ENCODE data around the gene ZNF385D. TPM values are rescaled to one million over a fixed set of nuclear protein-coding genes. Genes with fewer than 3 reads are reported as not detected.

ZNF385D gene
- polyA plus RNA-seq, 1 of the 3 experiments (the other 2 are of a cell fraction): 1.8 TPM

DNA sequence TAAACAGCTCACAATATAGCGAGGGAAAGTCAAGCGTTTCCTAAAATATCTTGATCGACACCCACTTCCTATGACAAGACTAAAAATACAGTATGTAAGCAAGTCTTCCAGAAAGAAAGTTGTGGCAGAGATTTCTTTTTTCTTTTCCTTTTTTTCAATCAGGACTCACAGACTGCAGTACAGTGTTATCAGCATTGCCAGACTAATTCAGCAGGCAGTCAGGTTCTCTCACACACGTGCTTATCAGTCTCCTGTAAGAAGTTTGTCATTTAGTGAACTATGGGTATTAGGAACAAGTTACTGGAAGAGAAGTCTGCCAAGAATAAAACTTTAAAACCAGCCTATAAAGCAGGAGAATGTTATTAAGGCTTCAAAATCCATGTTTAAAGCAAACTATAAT, 32.8 kb upstream of the ZNF385D start (continued):
- TF ChIP-seq FOSL2 (IDR thresholded peaks at IDR 0.05; ENCODE audit: borderline replicate concordance, low read depth) (no peak), RAD21 (IDR thresholded peaks at IDR 0.05; ENCODE audit: low read length) (no peak), MEF2A (IDR thresholded peaks at IDR 0.05; ENCODE audit: borderline replicate concordance, low read depth) (no peak), FOXJ3 (CRISPR knock-in tag; IDR thresholded peaks at IDR 0.05) (no peak), POLR2AphosphoS5 (IDR thresholded peaks at IDR 0.05; ENCODE audit: low read depth, low read length) (no peak)
- TF ChIP-seq, protein P1, sequence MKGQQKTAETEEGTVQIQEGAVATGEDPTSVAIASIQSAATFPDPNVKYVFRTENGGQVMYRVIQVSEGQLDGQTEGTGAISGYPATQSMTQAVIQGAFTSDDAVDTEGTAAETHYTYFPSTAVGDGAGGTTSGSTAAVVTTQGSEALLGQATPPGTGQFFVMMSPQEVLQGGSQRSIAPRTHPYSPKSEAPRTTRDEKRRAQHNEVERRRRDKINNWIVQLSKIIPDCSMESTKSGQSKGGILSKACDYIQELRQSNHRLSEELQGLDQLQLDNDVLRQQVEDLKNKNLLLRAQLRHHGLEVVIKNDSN (IDR thresholded peaks at IDR 0.05; ENCODE audit: borderline replicate concordance, low read depth): no peak

DNA sequence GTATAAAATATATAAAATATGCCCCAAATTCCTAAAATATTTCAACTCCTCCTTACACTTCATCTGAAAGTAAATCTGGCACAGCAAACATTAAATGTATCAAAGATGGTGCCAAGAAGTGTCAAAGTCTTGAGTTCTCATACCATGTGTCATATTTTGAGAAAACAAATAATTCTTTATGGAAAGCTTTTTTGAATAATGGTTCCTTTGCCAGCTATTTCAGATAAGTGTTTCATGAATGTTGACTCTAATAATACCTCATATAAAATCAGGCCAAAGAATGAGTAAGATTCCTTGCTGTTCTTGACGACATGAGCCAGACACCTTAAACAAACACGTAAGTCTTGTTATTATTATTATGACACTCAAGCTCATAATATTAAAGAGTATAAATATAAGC, 30.3 kb upstream of the ZNF385D start:
- no peak for DNase-seq
- Histone ChIP-seq H3K4me1 (ENCODE audit: control insufficient read depth in 1 of 2, insufficient read depth in 2 of 2, low read depth in 1 of 2, low read length in 1 of 2) (no peaks in the 10 kb centered on the region; a peak in 2 of 4 replicates), H3K36me3 (replicated peaks in 1 of 2; ENCODE audit: control insufficient read depth in 1 of 2, insufficient read depth in 2 of 2, low read length in 1 of 2) (no peaks in the 10 kb centered on the region), H3K4me3 (ENCODE audit: low read depth in 2 of 2, low read length in 1 of 2) (no peak overlapping the region), H3F3A (replicated peaks; ENCODE audit: insufficient read depth) (no peaks in the 10 kb centered on the region), H4K20me1 (ENCODE audit: insufficient read depth) (no peaks in the 10 kb centered on the region), H3K79me2 (ENCODE audit: insufficient read depth) (no peaks in the 10 kb centered on the region), H2AFZ (ENCODE audit: low read depth) (no peak overlapping the region), H3K9ac (no peak overlapping the region), H3K27ac (ENCODE audit: low read depth in 2 of 2, low read length in 1 of 2) (no peak overlapping the region), H3K4me2 (no peak overlapping the region), H3K9me3 (no peaks in the 10 kb centered on the region), H3K27me3 (ENCODE audit: insufficient read depth) (no peaks in the 10 kb centered on the region), H3K9me2 (no peaks in the 10 kb centered on the region)
- no peak for TF ChIP-seq GABPA (IDR thresholded peaks at IDR 0.05; ENCODE audit: low read depth)
- TF ChIP-seq MXI1 (IDR thresholded peaks at IDR 0.05; ENCODE audit: low read depth, low read length): no peak
- TF ChIP-seq, protein P2, sequence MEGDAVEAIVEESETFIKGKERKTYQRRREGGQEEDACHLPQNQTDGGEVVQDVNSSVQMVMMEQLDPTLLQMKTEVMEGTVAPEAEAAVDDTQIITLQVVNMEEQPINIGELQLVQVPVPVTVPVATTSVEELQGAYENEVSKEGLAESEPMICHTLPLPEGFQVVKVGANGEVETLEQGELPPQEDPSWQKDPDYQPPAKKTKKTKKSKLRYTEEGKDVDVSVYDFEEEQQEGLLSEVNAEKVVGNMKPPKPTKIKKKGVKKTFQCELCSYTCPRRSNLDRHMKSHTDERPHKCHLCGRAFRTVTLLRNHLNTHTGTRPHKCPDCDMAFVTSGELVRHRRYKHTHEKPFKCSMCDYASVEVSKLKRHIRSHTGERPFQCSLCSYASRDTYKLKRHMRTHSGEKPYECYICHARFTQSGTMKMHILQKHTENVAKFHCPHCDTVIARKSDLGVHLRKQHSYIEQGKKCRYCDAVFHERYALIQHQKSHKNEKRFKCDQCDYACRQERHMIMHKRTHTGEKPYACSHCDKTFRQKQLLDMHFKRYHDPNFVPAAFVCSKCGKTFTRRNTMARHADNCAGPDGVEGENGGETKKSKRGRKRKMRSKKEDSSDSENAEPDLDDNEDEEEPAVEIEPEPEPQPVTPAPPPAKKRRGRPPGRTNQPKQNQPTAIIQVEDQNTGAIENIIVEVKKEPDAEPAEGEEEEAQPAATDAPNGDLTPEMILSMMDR (IDR thresholded peaks at IDR 0.05): no peak
- TF ChIP-seq CHD2 (IDR thresholded peaks at IDR 0.05; ENCODE audit: low read length, partially characterized antibody): no peak
- no peak for TF ChIP-seq POLR2AphosphoS5 (IDR thresholded peaks at IDR 0.05; ENCODE audit: low read depth, low read length)
- TF ChIP-seq, protein P3, sequence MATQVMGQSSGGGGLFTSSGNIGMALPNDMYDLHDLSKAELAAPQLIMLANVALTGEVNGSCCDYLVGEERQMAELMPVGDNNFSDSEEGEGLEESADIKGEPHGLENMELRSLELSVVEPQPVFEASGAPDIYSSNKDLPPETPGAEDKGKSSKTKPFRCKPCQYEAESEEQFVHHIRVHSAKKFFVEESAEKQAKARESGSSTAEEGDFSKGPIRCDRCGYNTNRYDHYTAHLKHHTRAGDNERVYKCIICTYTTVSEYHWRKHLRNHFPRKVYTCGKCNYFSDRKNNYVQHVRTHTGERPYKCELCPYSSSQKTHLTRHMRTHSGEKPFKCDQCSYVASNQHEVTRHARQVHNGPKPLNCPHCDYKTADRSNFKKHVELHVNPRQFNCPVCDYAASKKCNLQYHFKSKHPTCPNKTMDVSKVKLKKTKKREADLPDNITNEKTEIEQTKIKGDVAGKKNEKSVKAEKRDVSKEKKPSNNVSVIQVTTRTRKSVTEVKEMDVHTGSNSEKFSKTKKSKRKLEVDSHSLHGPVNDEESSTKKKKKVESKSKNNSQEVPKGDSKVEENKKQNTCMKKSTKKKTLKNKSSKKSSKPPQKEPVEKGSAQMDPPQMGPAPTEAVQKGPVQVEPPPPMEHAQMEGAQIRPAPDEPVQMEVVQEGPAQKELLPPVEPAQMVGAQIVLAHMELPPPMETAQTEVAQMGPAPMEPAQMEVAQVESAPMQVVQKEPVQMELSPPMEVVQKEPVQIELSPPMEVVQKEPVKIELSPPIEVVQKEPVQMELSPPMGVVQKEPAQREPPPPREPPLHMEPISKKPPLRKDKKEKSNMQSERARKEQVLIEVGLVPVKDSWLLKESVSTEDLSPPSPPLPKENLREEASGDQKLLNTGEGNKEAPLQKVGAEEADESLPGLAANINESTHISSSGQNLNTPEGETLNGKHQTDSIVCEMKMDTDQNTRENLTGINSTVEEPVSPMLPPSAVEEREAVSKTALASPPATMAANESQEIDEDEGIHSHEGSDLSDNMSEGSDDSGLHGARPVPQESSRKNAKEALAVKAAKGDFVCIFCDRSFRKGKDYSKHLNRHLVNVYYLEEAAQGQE (IDR thresholded peaks at IDR 0.05; ENCODE audit: low read depth, low read length): no peak
- no peak for TF ChIP-seq TAF1 (IDR thresholded peaks at IDR 0.05; ENCODE audit: borderline replicate concordance, low read depth, low read length)
- TF ChIP-seq MEF2A (IDR thresholded peaks at IDR 0.05; ENCODE audit: borderline replicate concordance, low read depth): no peak
- 66% methylated on average over 2 of the region's 2 CpGs for WGBS (ENCODE audit: low lambda C conversion rate)
- ChIA-PET CTCF (interaction anchor here (0.7 kb wide), 1 partner anchor 598 kb away, joined by 3 read pairs; no protein-coding TSS in a partner anchor), POLR2A (no interaction called here)

Measured in SK-N-SH (cell line).